Measurements from ENCODE around the gene PMEPA1. TPM values are rescaled to one million over a fixed set of nuclear protein-coding genes. Genes with fewer than 3 reads are reported as not detected.

PMEPA1 gene
- total RNA-seq, 4 donors from 2014 or later: 10.4 to 37.8 (median 17.4) TPM

GRCh38 chr20:57727863-57728262 lies 18.0 kb upstream of the PMEPA1 start:
- H3K36me3 ChIP-seq: no peaks in the 10 kb centered on the region
- 87% methylated on average over 3 of the region's 3 CpGs for WGBS
- no peak overlapping the region for H3K4me3 ChIP-seq
- peaks cover 0 to 15% (median 9%) of the 10 kb centered on the region in 4 donors for H3K4me1 ChIP-seq
- no peak for DNase-seq (ENCODE audit: extremely low spot score)
- H3K9me3 ChIP-seq: no peaks in the 10 kb centered on the region
- H3K27me3 ChIP-seq: no peaks in the 10 kb centered on the region
- intact Hi-C loops (cut with DNase I): no loop called here
- H3K27ac ChIP-seq (replicated peaks in 1 of 4): no peak overlapping the region
- TF ChIP-seq POLR2A (IDR thresholded peaks at IDR 0.05; ENCODE audit: low read depth): no peak
- TF ChIP-seq POLR2AphosphoS5 (IDR thresholded peaks at IDR 0.05): no peak
- TF ChIP-seq EP300 (IDR thresholded peaks at IDR 0.05): no peak
- no peak for TF ChIP-seq CTCF (IDR thresholded peaks at IDR 0.05)

GRCh38 chr20:57725636-57726035 lies 15.8 kb upstream of the PMEPA1 start:
- Histone ChIP-seq H3K27ac (replicated peaks in 1 of 4) (no peak overlapping the region), H3K4me1 (peaks cover 0 to 11% (median 7%) of the 10 kb centered on the region in 4 donors), H3K9me3 (no peaks in the 10 kb centered on the region), H3K36me3 (no peaks in the 10 kb centered on the region), H3K27me3 (no peaks in the 10 kb centered on the region), H3K4me3 (no peak overlapping the region)
- TF ChIP-seq CTCF (IDR thresholded peaks at IDR 0.05) (no peak), POLR2AphosphoS5 (IDR thresholded peaks at IDR 0.05) (no peak), POLR2A (IDR thresholded peaks at IDR 0.05; ENCODE audit: low read depth) (no peak), EP300 (IDR thresholded peaks at IDR 0.05) (no peak)
- DNase-seq (ENCODE audit: extremely low spot score): no peak
- 93% methylated on average over 8 of the region's 9 CpGs for WGBS
- intact Hi-C loops (cut with DNase I): no loop called here

GRCh38 chr20:57724610-57725405 lies 15.0 kb upstream of the PMEPA1 start:
- no peaks in the 10 kb centered on the region for H3K27me3 ChIP-seq
- 87% methylated on average over 16 of the region's 16 CpGs for WGBS
- intact Hi-C loops (cut with DNase I): no loop called here
- no peaks in the 10 kb centered on the region for H3K36me3 ChIP-seq
- no peak for TF ChIP-seq CTCF (IDR thresholded peaks at IDR 0.05)
- no peak for TF ChIP-seq POLR2AphosphoS5 (IDR thresholded peaks at IDR 0.05)
- no peak for TF ChIP-seq POLR2A (IDR thresholded peaks at IDR 0.05; ENCODE audit: low read depth)
- TF ChIP-seq EP300 (IDR thresholded peaks at IDR 0.05): no peak
- no peak overlapping the region for H3K4me3 ChIP-seq
- no peak for DNase-seq (ENCODE audit: extremely low spot score)
- no peaks in the 10 kb centered on the region for H3K9me3 ChIP-seq
- H3K4me1 ChIP-seq: peaks cover 0 to 2% (median 0%) of the 10 kb centered on the region in 4 donors
- no peak overlapping the region for H3K27ac ChIP-seq (replicated peaks in 1 of 4)

- H3K4me3 ChIP-seq: no peak overlapping the region
- WGBS: 93% methylated on average over 6 of the region's 7 CpGs
- no peaks in the 10 kb centered on the region for H3K36me3 ChIP-seq
- H3K9me3 ChIP-seq: no peaks in the 10 kb centered on the region
- intact Hi-C loops (cut with DNase I): no loop called here
- no peak for TF ChIP-seq CTCF (IDR thresholded peaks at IDR 0.05)
- TF ChIP-seq EP300 (IDR thresholded peaks at IDR 0.05): no peak
- no peak for TF ChIP-seq POLR2A (IDR thresholded peaks at IDR 0.05; ENCODE audit: low read depth)
- no peak for TF ChIP-seq POLR2AphosphoS5 (IDR thresholded peaks at IDR 0.05)
- no peak for DNase-seq (ENCODE audit: extremely low spot score)
- no peak overlapping the region for H3K27ac ChIP-seq (replicated peaks in 1 of 4)
- peaks cover 2 to 6% (median 5%) of the 10 kb centered on the region in 4 donors for H3K4me1 ChIP-seq
- no peaks in the 10 kb centered on the region for H3K27me3 ChIP-seq
Observed at GRCh38 chr20:57723816-57724215, 14.0 kb upstream of the PMEPA1 start.
